H1 (cell line): ENCODE results near the gene BDKRB1. TPM values are rescaled to one million over a fixed set of nuclear protein-coding genes. Genes with fewer than 3 reads are reported as not detected.

ENCODE experiments used
- CTCF ChIA-PET: fragments of 300-600 bp; sonication (Branson Sonifier 250); formaldehyde crosslinking; loops from one replicate; lab custom pipeline; 2021; ENCODE audit not compliant: partially characterized antibody; lab: Charles Lee
- POLR2A ChIA-PET: fragments of 300-600 bp; sonication (Branson Sonifier 250); formaldehyde crosslinking; loops from one replicate; lab custom pipeline; 2021; ENCODE audit warnings: inconsistent platforms; ENCODE audit not compliant: partially characterized antibody; lab: Charles Lee
- DNase-seq, 2 experiments: peaks; one replicate each; pipeline versions ENCODE4 v3.0.0 to v3.0.0-alpha.2; 2010 to 2022; ENCODE audit warnings: low spot score in 2 of 2, low read depth in 1 of 2, mixed read lengths in 1 of 2
- FAIRE-seq: peaks from 2 replicates; lab custom pipeline; 2011; peaks lifted over from hg19 to GRCh38; lab: Jason Lieb, UNC
- H2AFZ ChIP-seq: 2 replicates; pipeline ENCODE4 v1.8.1; 2012; ENCODE audit warnings: low read length, inconsistent platforms
- H2AK5ac ChIP-seq: 2 replicates; pipeline ENCODE4 v1.6.1; 2013; ENCODE audit warnings: low read depth, low read length
- H2BK120ac ChIP-seq: replicated peaks from 2 replicates; pipeline ENCODE3; 2013; ENCODE audit warnings: low read depth, low read length, inconsistent platforms
- H2BK12ac ChIP-seq: 2 replicates; pipeline ENCODE4 v1.6.1; 2013; ENCODE audit warnings: low read depth, low read length
- H2BK15ac ChIP-seq: 2 replicates; pipeline ENCODE4 v1.6.1; 2013; ENCODE audit warnings: low read length
- H2BK20ac ChIP-seq: 2 replicates; pipeline ENCODE4 v1.6.1; 2013; ENCODE audit warnings: low read length
- H2BK5ac ChIP-seq: 2 replicates; pipeline ENCODE4 v1.6.1; 2013; ENCODE audit warnings: low read depth, low read length
- H3K14ac ChIP-seq: 2 replicates; pipeline ENCODE4 v1.6.1; 2013; ENCODE audit warnings: inconsistent platforms; ENCODE audit not compliant: insufficient read length
- H3K18ac ChIP-seq: 2 replicates; pipeline ENCODE4 v1.6.1; 2013; ENCODE audit warnings: low read length; ENCODE audit errors: extremely low read depth
- H3K23ac ChIP-seq: 2 replicates; pipeline ENCODE4 v1.6.1; 2013; ENCODE audit warnings: inconsistent platforms; ENCODE audit not compliant: insufficient read length
- H3K23me2 ChIP-seq: 2 replicates; pipeline ENCODE4 v1.6.1; 2013; ENCODE audit warnings: low read depth, low read length
- H3K27ac ChIP-seq: 2 replicates; pipeline ENCODE4 v1.6.1; 2011; ENCODE audit warnings: low read depth, low read length, inconsistent platforms
- H3K27me3 ChIP-seq, 4 experiments: replicated peaks in 1 of 4; 1 replicate in 1 of 4; 2 replicates in 3 of 4; pipeline versions ENCODE4 v1.6.1 to v1.8.1; 2011 to 2013; ENCODE audit warnings: low read length in 3 of 4, mild to moderate bottlenecking in 3 of 4, inconsistent platforms in 2 of 4, mixed read lengths in 2 of 4, moderate library complexity in 1 of 4; ENCODE audit not compliant: control insufficient read depth in 3 of 4, insufficient read depth in 3 of 4; ENCODE audit errors: extremely low read depth in 1 of 4
- H3K36me3 ChIP-seq, 4 experiments: 2 replicates each; pipeline versions ENCODE4 v1.6.1 to v1.8.1; 2011 to 2013; ENCODE audit warnings: mild to moderate bottlenecking in 4 of 4, low read length in 3 of 4, moderate library complexity in 2 of 4, control low read depth in 1 of 4, inconsistent platforms in 1 of 4; ENCODE audit not compliant: insufficient read depth in 4 of 4, control insufficient read depth in 2 of 4
- H3K4ac ChIP-seq: replicated peaks from 2 replicates; pipeline ENCODE3; 2013; ENCODE audit warnings: low read length, low read depth, mixed read lengths, inconsistent platforms; ENCODE audit not compliant: insufficient read length
- H3K4me1 ChIP-seq, 4 experiments: replicated peaks in 1 of 4; 1 replicate in 1 of 4; 2 replicates in 3 of 4; pipeline versions ENCODE4 v1.6.1 to v1.8.1; 2011 to 2013; ENCODE audit warnings: low read length in 3 of 4, inconsistent platforms in 2 of 4, mixed read lengths in 1 of 4; ENCODE audit not compliant: insufficient read depth in 4 of 4, control insufficient read depth in 3 of 4
- H3K4me2 ChIP-seq, 2 experiments: 2 replicates each; pipeline versions ENCODE4 v1.6.1 to v1.8.1; 2011 to 2013; ENCODE audit warnings: low read depth in 2 of 2, low read length in 2 of 2, control low read depth in 1 of 2, inconsistent platforms in 1 of 2, mild to moderate bottlenecking in 1 of 2; ENCODE audit not compliant: insufficient read depth in 1 of 2
- H3K4me3 ChIP-seq, 4 experiments: fragments of 200-600, 300-600 bp in 1 of 4; sonication (generic), shearing (Covaris generic), sonication (Bioruptor Twin) in 1 of 4; 2 replicates each; pipeline versions ENCODE4 v1.5.1 to v1.8.1; 2011 to 2016; ENCODE audit warnings: low read length in 4 of 4, low read depth in 3 of 4, control low read depth in 2 of 4, inconsistent platforms in 2 of 4, mild to moderate bottlenecking in 2 of 4, mixed read lengths in 1 of 4, moderate library complexity in 1 of 4; ENCODE audit not compliant: insufficient read depth in 2 of 4; ENCODE audit errors: extremely low read depth in 1 of 4
- H3K56ac ChIP-seq: replicated peaks from 2 replicates; pipeline ENCODE3; 2013; ENCODE audit warnings: low read depth, mild to moderate bottlenecking, mixed read lengths, low read length, inconsistent platforms; ENCODE audit not compliant: insufficient read length
- H3K79me1 ChIP-seq: 2 replicates; pipeline ENCODE4 v1.6.1; 2013; ENCODE audit warnings: low read depth, low read length, control low read depth
- H3K79me2 ChIP-seq, 2 experiments: 2 replicates each; pipeline versions ENCODE4 v1.6.1 to v1.8.1; 2012 to 2013; ENCODE audit warnings: low read length in 2 of 2, mild to moderate bottlenecking in 2 of 2, inconsistent platforms in 1 of 2; ENCODE audit not compliant: insufficient read depth in 2 of 2, control insufficient read depth in 1 of 2
- H3K9ac ChIP-seq, 4 experiments: replicated peaks in 1 of 4; 1 replicate in 1 of 4; 2 replicates in 3 of 4; pipeline versions ENCODE4 v1.6.1 to v1.8.1; 2011 to 2013; ENCODE audit warnings: low read depth in 3 of 4, low read length in 3 of 4, control low read depth in 2 of 4, mild to moderate bottlenecking in 2 of 4, moderate library complexity in 2 of 4, inconsistent platforms in 1 of 4; ENCODE audit errors: extremely low read depth in 1 of 4
- H3K9me3 ChIP-seq, 2 experiments: 2 replicates each; pipeline versions ENCODE4 v1.6.1 to v1.8.1; 2012 to 2013; ENCODE audit warnings: mild to moderate bottlenecking in 2 of 2, moderate library complexity in 2 of 2, control low read depth in 1 of 2, inconsistent platforms in 1 of 2, low read depth in 1 of 2, low read length in 1 of 2, mixed read lengths in 1 of 2; ENCODE audit not compliant: insufficient read depth in 2 of 2
- H4K20me1 ChIP-seq, 2 experiments: replicated peaks in 1 of 2; 2 replicates each; pipeline versions ENCODE3 to v1.8.1; 2011 to 2013; ENCODE audit warnings: inconsistent platforms in 2 of 2, low read length in 2 of 2, mild to moderate bottlenecking in 1 of 2; ENCODE audit not compliant: insufficient read depth in 2 of 2, control insufficient read depth in 1 of 2
- H4K5ac ChIP-seq: 2 replicates; pipeline ENCODE4 v1.6.1; 2013; ENCODE audit warnings: low read length, low read depth, mixed read lengths, inconsistent platforms; ENCODE audit not compliant: insufficient read length
- H4K8ac ChIP-seq: 2 replicates; pipeline ENCODE4 v1.8.0; 2013; ENCODE audit warnings: mild to moderate bottlenecking, moderate library complexity, low read length, inconsistent platforms; ENCODE audit not compliant: insufficient read depth; ENCODE audit errors: extremely low read depth
- H4K91ac ChIP-seq: replicated peaks from 2 replicates; pipeline ENCODE3; 2013; ENCODE audit warnings: low read length, mixed read lengths, inconsistent platforms; ENCODE audit not compliant: insufficient read length
- BCL11A ChIP-seq, 2 experiments: IDR thresholded peaks; one replicate each; pipeline ENCODE4 v1.6.1; 2011; ENCODE audit warnings: low read depth in 2 of 2, low read length in 2 of 2, mild to moderate bottlenecking in 2 of 2
- BRCA1 ChIP-seq: IDR thresholded peaks from 2 replicates; pipeline ENCODE4 v1.6.1; 2012; ENCODE audit warnings: low read depth, low read length, improper control_type of control experiment
- RFX5 ChIP-seq: IDR thresholded peaks from 2 replicates; pipeline ENCODE4 v1.6.1; 2011; ENCODE audit warnings: low read depth, low read length, improper control_type of control experiment, borderline replicate concordance
- YY1 ChIP-seq: IDR thresholded peaks from 2 replicates; pipeline ENCODE4 v1.6.1; 2011; ENCODE audit warnings: low read depth, mild to moderate bottlenecking, low read length
- WGBS, 2 experiments: shearing (Covaris generic) in 1 of 2; methylation state at CpG; one replicate each; pipeline versions ENCODE4 v1.1.6 to v1.1.7; 2013 to 2015; ENCODE audit warnings: low lambda C conversion rate in 2 of 2, mixed read lengths in 2 of 2, inconsistent platforms in 1 of 2, low coverage in 1 of 2, missing lambda C conversion rate in 1 of 2; ENCODE audit not compliant: insufficient replicate concordance in 2 of 2, insufficient coverage in 1 of 2, insufficient read length in 1 of 2; ENCODE audit errors: extremely low coverage in 1 of 2, missing lambda C conversion rate in 1 of 2; 5-methylcytosine and 5-hydroxymethylcytosine counted together
- polyA plus RNA-seq, 7 experiments: library from polyadenylated mRNA; depleted of rRNA in 3 of 7; stranded (reverse) in 5 of 7; unstranded in 2 of 7; fragments of >200 nt in 5 of 7; fragments of 200-250 nt in 2 of 7; gene quantifications; 1 replicate in 5 of 7; 2 replicates in 1 of 7; 4 replicates in 1 of 7; pipeline versions ENCODE4 v1.2.1 to v1.2.3, GENCODE V29; 2011 to 2013; ENCODE audit warnings: missing spikeins in 2 of 7, mixed read lengths in 2 of 7
- total RNA-seq: library from RNA; stranded (reverse); fragmentation: NEBNext Ultra II Directional; extraction: Animal tissue kit (Norgen Biotek cat#: 25700); gene quantifications from 2 replicates; pipeline ENCODE4 v1.2.1, GENCODE V29; 2021

The BDKRB1 gene
- total and polyA plus RNA-seq, 2 of the 8 experiments (the other 6 are each of a cell fraction or from before 2014, with no cell fraction given): 0.27 TPM; not detected in 1

DNA sequence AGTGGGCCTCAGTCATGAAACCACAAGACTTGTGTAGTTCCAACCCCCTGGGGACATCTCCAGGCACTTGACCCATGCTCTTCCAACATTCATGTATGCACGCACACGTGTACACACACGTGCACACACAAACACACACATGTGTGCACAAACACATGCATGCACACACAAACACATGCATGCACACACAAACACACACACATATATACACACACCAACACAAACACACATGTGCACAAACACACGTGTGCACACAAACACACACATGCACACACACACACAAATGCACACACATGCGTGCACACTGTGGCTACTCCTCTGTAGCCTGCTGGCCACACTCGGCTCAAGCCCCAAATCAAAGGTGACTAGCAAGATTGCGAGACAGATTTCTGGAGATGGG, 28.6 kb upstream of the BDKRB1 start:
- no peaks in the 10 kb centered on the region for H3K27me3 ChIP-seq
- H3K36me3 ChIP-seq: no peaks in the 10 kb centered on the region
- no peak overlapping the region for H3K27ac ChIP-seq
- no peak overlapping the region for H3K56ac ChIP-seq
- H2BK12ac ChIP-seq: peak overlapping the region; percentile 71; the same call in 1 of the 2 replicates
- POLR2A ChIA-PET: no interaction called here
- DNase-seq: no peak
- no peak overlapping the region for H2AFZ ChIP-seq
- H3K4me3 ChIP-seq: no peak overlapping the region
- H2BK15ac ChIP-seq: no peak overlapping the region
- TF ChIP-seq BRCA1 (no peak), YY1 (no peak), RFX5 (no peak), BCL11A (IDR thresholded peaks at IDR 0.05; ENCODE audit: low read depth in 2 of 2, low read length in 2 of 2) (no peak)
- TF ChIP-seq, all 59 proteins: peak for 0
- Histone ChIP-seq H4K5ac (no peak overlapping the region), H3K23me2 (no peaks in the 10 kb centered on the region), H2BK120ac (no peak overlapping the region), H3K4ac (no peak overlapping the region), H4K8ac (no peak overlapping the region), H3K79me2 (no peaks in the 10 kb centered on the region), H4K20me1 (no peaks in the 10 kb centered on the region), H3K18ac (no peak overlapping the region), H3K4me2 (no peak overlapping the region), H3K23ac (no peak overlapping the region), H4K91ac (no peak overlapping the region), H2AK5ac (no peak overlapping the region), H3K79me1 (no peaks in the 10 kb centered on the region), H2BK20ac (peak overlapping the region; percentile 61; the same call in 1 of the 2 replicates), H2BK5ac (no peak overlapping the region), H3K14ac (no peak overlapping the region), H3K4me1 (no peaks in the 10 kb centered on the region), H3K9ac (no peak overlapping the region), H3K9me3 (peaks cover 4 to 6% of the 10 kb centered on the region in 2 experiments; a peak in 2 of 4 replicates)
- 87% methylated on average over 7 of the region's 7 CpGs; no CpG with 5 or more reads in 1 of the 2 experiments for WGBS, 2 experiments
- CTCF ChIA-PET: no interaction called here
- no peak for FAIRE-seq
